Measurements from ENCODE around the gene PERM1. TPM values are rescaled to one million over a fixed set of nuclear protein-coding genes. Genes with fewer than 3 reads are reported as not detected.

The PERM1 gene
- total and polyA plus RNA-seq, 9 of the 15 experiments (the other 6 are each of a cell fraction or from before 2014, with no cell fraction given): not detected

DNA sequence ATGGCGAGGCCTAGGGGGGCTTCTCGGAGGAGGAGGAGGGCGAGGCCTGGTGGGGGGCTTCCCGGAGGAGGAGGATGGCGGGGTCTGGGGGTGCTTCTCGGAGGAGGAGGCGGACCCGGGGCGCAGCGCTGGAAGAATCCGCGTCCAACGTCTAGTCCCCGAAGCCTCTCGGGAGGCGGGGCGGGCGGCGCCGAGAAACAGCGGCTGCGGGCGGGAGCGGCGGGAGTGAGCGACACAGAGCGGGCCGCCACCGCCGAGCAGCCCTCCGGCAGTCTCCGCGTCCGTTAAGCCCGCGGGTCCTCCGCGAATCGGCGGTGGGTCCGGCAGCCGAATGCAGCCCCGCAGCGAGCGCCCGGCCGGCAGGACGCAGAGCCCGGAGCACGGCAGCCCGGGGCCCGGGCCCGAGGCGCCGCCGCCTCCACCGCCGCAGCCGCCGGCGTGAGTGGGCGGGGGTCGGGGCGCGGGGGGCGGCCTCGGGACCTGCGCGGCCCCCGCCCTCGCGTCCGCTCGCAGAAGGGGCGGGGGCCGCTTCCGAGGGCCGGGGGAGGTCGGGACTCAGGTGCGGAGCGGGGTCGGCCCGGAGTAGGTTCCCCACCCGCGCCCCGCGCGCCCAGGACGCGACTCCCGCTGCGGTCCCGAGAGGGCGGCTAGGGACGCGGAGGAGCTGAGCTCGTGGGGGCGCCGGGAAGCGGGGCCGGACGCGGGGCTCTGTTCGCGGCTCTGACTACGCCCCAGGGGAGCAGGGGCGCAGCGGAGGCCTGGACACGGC lies 21.3 kb downstream of the PERM1 start, which contains the start of gene KLHL17 (continued):
- TF ChIP-seq, protein P1, sequence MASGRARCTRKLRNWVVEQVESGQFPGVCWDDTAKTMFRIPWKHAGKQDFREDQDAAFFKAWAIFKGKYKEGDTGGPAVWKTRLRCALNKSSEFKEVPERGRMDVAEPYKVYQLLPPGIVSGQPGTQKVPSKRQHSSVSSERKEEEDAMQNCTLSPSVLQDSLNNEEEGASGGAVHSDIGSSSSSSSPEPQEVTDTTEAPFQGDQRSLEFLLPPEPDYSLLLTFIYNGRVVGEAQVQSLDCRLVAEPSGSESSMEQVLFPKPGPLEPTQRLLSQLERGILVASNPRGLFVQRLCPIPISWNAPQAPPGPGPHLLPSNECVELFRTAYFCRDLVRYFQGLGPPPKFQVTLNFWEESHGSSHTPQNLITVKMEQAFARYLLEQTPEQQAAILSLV (tag; IDR thresholded peaks at IDR 0.05): no peak
- no peak for TF ChIP-seq TAL1 (IDR thresholded peaks at IDR 0.05)
- peak; percentile 62 for TF ChIP-seq HMGN3 (IDR thresholded peaks at IDR 0.05; ENCODE audit: borderline replicate concordance, extremely low read depth, insufficient read length, low read depth, low read length)
- TF ChIP-seq EWSR1 (IDR thresholded peaks at IDR 0.05; ENCODE audit: borderline replicate concordance, low read depth, partially characterized antibody): no peak
- no peak for TF ChIP-seq RAD51 (IDR thresholded peaks at IDR 0.05; ENCODE audit: borderline replicate concordance, low read depth)
- TF ChIP-seq KDM1A (IDR thresholded peaks at IDR 0.05): peak in 1 of 2 experiments; percentile 48; a peak in 1 of 4 replicates
- TF ChIP-seq RCOR1 (IDR thresholded peaks at IDR 0.05; ENCODE audit: borderline replicate concordance in 1 of 2, low read depth in 2 of 2, low read length in 2 of 2): peak in 1 of 2 experiments; percentile 76; a peak in 2 of 4 replicates
- TF ChIP-seq, protein P2, sequence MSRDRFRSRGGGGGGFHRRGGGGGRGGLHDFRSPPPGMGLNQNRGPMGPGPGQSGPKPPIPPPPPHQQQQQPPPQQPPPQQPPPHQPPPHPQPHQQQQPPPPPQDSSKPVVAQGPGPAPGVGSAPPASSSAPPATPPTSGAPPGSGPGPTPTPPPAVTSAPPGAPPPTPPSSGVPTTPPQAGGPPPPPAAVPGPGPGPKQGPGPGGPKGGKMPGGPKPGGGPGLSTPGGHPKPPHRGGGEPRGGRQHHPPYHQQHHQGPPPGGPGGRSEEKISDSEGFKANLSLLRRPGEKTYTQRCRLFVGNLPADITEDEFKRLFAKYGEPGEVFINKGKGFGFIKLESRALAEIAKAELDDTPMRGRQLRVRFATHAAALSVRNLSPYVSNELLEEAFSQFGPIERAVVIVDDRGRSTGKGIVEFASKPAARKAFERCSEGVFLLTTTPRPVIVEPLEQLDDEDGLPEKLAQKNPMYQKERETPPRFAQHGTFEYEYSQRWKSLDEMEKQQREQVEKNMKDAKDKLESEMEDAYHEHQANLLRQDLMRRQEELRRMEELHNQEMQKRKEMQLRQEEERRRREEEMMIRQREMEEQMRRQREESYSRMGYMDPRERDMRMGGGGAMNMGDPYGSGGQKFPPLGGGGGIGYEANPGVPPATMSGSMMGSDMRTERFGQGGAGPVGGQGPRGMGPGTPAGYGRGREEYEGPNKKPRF (IDR thresholded peaks at IDR 0.05; ENCODE audit: low read depth, low read length): no peak
- TF ChIP-seq FOS (IDR thresholded peaks at IDR 0.05; ENCODE audit: extremely low read depth, insufficient read length): no peak
- no peak for TF ChIP-seq E2F8 (IDR thresholded peaks at IDR 0.05; ENCODE audit: low read depth, partially characterized antibody)
- TF ChIP-seq KDM5B (IDR thresholded peaks at IDR 0.05; ENCODE audit: insufficient replicate concordance, low read depth, low read length): peak; percentile 39
- TF ChIP-seq ZNF274 (IDR thresholded peaks at IDR 0.05; ENCODE audit: borderline replicate concordance, low read depth, low read length): no peak
- TF ChIP-seq, protein P3, sequence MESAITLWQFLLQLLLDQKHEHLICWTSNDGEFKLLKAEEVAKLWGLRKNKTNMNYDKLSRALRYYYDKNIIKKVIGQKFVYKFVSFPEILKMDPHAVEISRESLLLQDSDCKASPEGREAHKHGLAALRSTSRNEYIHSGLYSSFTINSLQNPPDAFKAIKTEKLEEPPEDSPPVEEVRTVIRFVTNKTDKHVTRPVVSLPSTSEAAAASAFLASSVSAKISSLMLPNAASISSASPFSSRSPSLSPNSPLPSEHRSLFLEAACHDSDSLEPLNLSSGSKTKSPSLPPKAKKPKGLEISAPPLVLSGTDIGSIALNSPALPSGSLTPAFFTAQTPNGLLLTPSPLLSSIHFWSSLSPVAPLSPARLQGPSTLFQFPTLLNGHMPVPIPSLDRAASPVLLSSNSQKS (CRISPR knock-in tag; IDR thresholded peaks at IDR 0.05): no peak
- peak; percentile 17 for TF ChIP-seq MEIS2 (IDR thresholded peaks at IDR 0.05; ENCODE audit: partially characterized antibody)
- TF ChIP-seq TFAM (CRISPR knock-in tag; conservative IDR thresholded peaks at IDR 0.05): no peak
- no peak for TF ChIP-seq ZNF408 (CRISPR knock-in tag; IDR thresholded peaks at IDR 0.05; ENCODE audit: low read depth)
- no peak for TF ChIP-seq PRMT5 (CRISPR knock-in tag; IDR thresholded peaks at IDR 0.05)

Measured in K562 (cell line).